Psoas muscle (tissue), 8 donors: Measurements from ENCODE around the gene GRM4. TPM values are rescaled to one million over a fixed set of nuclear protein-coding genes. Genes with fewer than 3 reads are reported as not detected.

Experiments
- ATAC-seq, 4 donors: fragments of 200-7000 bp; cut with Tn5 transposase; one replicate each; pipeline ENCODE4 v1.9.1; 2020; ENCODE audit warnings: moderate library complexity in 3 of 4, mild to moderate bottlenecking in 2 of 4
- DNase-seq, 2 donors: peaks; one replicate each; pipeline ENCODE4 v3.0.0-alpha.2; 2020
- H3K27ac ChIP-seq: fragments of 200-600 bp; one replicate; pipeline ENCODE4 v1.8.0; 2022
- H3K27me3 ChIP-seq, 3 donors: fragments of 200-600 bp in 1 of 3; one replicate each; pipeline versions ENCODE4 v1.6.1 to v1.8.0; 2013 to 2022; ENCODE audit warnings: low read length in 2 of 3, mild to moderate bottlenecking in 2 of 3, moderate library complexity in 1 of 3; ENCODE audit not compliant: insufficient read depth in 3 of 3
- H3K36me3 ChIP-seq, 2 donors: fragments of 200-600 bp in 1 of 2; one replicate each; pipeline versions ENCODE4 v1.6.1 to v1.8.0; 2013 to 2022; ENCODE audit warnings: low read depth in 1 of 2, mild to moderate bottlenecking in 1 of 2, moderate library complexity in 1 of 2; ENCODE audit not compliant: insufficient read depth in 1 of 2
- H3K4me1 ChIP-seq: fragments of 200-600 bp; one replicate; pipeline ENCODE4 v1.8.0; 2022
- H3K4me3 ChIP-seq: fragments of 200-600 bp; one replicate; pipeline ENCODE4 v1.8.0; 2022; ENCODE audit warnings: mild to moderate bottlenecking
- H3K9me3 ChIP-seq: fragments of 200-600 bp; one replicate; pipeline ENCODE4 v1.8.0; 2022
- WGBS, 3 donors: extraction: QIAGEN DNeasy Blood & Tissue Kit; methylation state at CpG; one replicate each; pipeline versions ENCODE4 v1.1.6 to v1.1.7; 2013; 5-methylcytosine and 5-hydroxymethylcytosine counted together
- intact Hi-C, 2 donors: fragments of 100-400 bp; cut with DNase I; formaldehyde crosslinking; loops; one replicate each; pipeline versions ENCODE4 v1.11.0 to v1.14.2; 2022
- polyA plus RNA-seq, 3 donors: library from polyadenylated mRNA; stranded (reverse); fragments of 200-250 nt; gene quantifications; one replicate each; pipeline ENCODE4 v1.2.3, GENCODE V29; 2013
- total RNA-seq, 4 donors: library from RNA; stranded (reverse); fragmentation: NEBNext Ultra II Directional in 2 of 4; extraction: Animal tissue kit (Norgen Biotek cat#: 25700) in 2 of 4; gene quantifications; one replicate each; pipeline versions ENCODE4 v1.2.1 to v1.2.4, GENCODE V29; 2021 to 2023
- TF ChIP-seq, protein P1 (sequence below): fragments of 200-600 bp; IDR thresholded peaks from one replicate; pipeline ENCODE4 v1.8.0; 2022; ENCODE audit warnings: antibody characterized with exemption
- donor health status: healthy with polysubstance abuse.
- donor health status: DM: no; HTN: no; CAD: no; lungs with moderate emphysema.
- donor health status: Bipolar disorder and iron deficiency.
- donor health status: healthy.
- donor health status: DM: yes; HTN: yes; CAD: no.
- donor health status: DM: no; HTN: no; CAD: no.
- donor health status: DM: no; HTN: no; CAD: no.
- donor health status: DM: yes; HTN: yes; CAD: no.

The GRM4 gene
- total and polyA plus RNA-seq, 7 donors: 0.07 to 0.39 (median 0.14) TPM; not detected in 4

DNA sequence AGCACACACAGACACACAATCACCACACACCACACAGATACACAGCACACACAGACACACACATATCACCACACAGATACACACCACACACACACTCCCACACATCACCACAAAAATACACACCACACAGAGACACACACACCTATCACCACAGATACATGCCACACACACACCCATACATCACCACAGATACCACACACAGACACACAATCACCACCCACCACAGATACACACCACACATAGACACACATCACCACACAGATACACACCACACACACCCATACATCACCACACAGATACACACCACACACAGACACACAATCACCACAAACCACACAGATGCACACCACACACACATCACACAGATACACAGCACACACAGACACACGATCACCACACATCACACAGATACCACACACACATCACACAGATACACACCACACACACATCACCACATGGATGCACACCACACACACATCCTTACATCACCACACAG lies 74.0 kb downstream of the GRM4 start:
- no peak overlapping the region for H3K4me3 ChIP-seq
- H3K27ac ChIP-seq: no peak overlapping the region
- H3K4me1 ChIP-seq: no peaks in the 10 kb centered on the region
- H3K9me3 ChIP-seq: no peaks in the 10 kb centered on the region
- peaks cover 0 to 11% (median 8%) of the 10 kb centered on the region in 3 donors for H3K27me3 ChIP-seq
- ATAC-seq (no peak), DNase-seq (no peak)
- intact Hi-C loops: no loop called here
- 90 to 100% (median 94%) methylated on average over 1 of the region's 1 CpG for WGBS, 3 donors
- TF ChIP-seq, protein P1, sequence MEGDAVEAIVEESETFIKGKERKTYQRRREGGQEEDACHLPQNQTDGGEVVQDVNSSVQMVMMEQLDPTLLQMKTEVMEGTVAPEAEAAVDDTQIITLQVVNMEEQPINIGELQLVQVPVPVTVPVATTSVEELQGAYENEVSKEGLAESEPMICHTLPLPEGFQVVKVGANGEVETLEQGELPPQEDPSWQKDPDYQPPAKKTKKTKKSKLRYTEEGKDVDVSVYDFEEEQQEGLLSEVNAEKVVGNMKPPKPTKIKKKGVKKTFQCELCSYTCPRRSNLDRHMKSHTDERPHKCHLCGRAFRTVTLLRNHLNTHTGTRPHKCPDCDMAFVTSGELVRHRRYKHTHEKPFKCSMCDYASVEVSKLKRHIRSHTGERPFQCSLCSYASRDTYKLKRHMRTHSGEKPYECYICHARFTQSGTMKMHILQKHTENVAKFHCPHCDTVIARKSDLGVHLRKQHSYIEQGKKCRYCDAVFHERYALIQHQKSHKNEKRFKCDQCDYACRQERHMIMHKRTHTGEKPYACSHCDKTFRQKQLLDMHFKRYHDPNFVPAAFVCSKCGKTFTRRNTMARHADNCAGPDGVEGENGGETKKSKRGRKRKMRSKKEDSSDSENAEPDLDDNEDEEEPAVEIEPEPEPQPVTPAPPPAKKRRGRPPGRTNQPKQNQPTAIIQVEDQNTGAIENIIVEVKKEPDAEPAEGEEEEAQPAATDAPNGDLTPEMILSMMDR: no peak
- no peaks in the 10 kb centered on the region for H3K36me3 ChIP-seq

DNA sequence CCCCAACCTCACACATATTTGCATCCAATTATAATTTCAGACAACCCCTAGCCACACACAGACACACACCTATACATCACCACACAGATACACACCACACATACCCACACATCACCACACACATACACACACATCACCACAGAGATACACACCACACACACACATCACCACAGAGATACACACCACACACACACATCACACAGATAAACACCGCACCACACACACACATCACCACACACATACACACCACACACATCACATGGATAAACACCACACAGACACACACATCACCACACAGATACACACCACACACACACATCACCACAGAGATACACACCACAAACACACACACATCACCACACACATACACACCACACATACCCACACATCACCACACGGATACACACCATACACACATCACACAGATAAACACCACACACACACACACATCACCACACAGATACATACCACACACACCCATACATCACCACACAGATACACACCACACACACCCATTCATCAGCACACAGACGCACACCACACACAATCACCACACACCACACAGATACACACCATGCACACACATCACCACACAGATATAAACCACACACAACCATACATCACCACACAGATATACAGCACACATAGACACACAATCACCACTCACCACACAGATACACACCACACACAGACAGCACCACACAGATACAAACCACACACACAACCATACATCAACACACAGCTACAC lies 74.6 kb downstream of the GRM4 start:
- TF ChIP-seq, protein P1: no peak
- 92 to 95% (median 94%) methylated on average over 3 of the region's 3 CpGs for WGBS, 3 donors
- Histone ChIP-seq H3K4me3 (no peak overlapping the region), H3K27ac (no peak overlapping the region), H3K27me3 (peaks cover 0 to 9% (median 8%) of the 10 kb centered on the region in 3 donors), H3K36me3 (no peaks in the 10 kb centered on the region), H3K9me3 (no peaks in the 10 kb centered on the region), H3K4me1 (no peaks in the 10 kb centered on the region)
- ATAC-seq: no peak
- no peak for DNase-seq
- intact Hi-C loops: no loop called here

DNA sequence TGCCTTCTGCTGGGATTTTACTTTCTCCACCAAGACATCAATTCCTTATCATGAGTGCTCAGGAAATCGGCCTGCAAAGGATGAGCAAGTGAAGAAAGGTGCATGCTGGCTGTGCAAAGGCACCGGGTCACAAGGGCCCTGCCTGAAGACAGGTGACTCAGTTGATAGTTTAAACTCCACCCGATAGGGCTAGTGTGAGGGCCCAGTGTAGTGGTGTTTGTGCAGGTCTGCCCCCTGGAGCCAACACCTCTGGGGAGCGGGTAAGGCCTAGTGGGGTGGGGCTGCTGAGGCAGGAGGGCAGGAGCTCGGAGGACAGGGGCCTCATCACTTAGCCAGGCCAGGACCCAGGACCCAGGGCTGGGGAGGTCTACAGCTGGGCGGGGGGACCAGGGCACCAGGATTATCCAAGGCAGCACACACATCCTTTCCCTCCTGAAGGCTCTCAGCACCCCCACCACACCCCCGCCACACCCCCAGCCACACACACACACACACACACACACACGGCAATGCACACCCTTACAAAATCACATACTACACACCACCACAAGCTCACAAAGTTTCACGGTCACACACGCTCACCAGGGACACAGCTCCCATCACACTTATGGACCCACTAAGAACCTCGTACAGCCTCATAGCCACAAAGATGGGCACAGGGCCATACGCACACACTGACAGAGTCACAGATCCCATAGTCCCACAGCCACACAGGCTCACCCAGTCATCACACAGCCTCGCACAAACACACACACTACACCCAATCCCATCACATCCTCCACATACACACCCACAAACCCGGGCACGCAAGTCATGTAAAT lies 75.4 kb downstream of the GRM4 start:
- WGBS, 3 donors: 88 to 90% (median 89%) methylated on average over 15 of the region's 15 CpGs
- Histone ChIP-seq H3K4me1 (peaks cover 2% of the 10 kb centered on the region), H3K9me3 (no peaks in the 10 kb centered on the region), H3K27ac (no peak overlapping the region), H3K27me3 (peaks cover 0 to 10% (median 9%) of the 10 kb centered on the region in 3 donors), H3K36me3 (no peaks in the 10 kb centered on the region), H3K4me3 (no peak overlapping the region)
- intact Hi-C loops: no loop called here
- DNase-seq (no peak), ATAC-seq (no peak)
- TF ChIP-seq, protein P1: no peak

DNA sequence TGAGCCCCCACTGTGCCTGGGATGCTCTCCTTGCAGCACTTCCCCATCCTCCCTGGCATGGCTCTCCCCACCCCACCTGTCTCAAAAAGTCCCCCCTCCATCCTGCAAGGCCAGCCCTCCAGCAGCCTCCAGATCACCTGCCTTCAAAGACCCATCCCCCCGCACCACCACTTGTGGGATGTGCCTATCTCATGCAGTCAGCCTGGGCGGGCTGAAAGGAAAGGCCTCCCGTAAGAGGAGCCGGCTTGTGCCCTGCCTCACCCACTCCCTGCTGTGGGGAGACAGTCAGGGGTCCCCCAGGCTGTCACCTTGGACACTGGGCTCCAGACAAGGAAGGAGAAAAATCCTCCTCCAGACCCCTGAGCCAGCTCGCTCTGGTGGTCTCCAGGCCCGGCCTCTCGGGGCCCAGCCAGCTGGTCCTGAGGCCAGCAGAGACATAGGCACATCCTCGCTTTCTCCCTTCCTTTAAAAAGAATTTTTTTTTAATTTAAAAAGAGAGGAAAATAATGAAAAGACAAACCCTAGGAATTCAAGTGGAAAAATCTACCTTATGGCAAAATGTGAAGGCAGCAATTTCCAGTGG lies 77.3 kb downstream of the GRM4 start:
- intact Hi-C loops: no loop called here
- Histone ChIP-seq H3K9me3 (no peaks in the 10 kb centered on the region), H3K27me3 (peaks cover 0 to 27% (median 12%) of the 10 kb centered on the region in 3 donors), H3K27ac (no peak overlapping the region), H3K4me3 (no peak overlapping the region), H3K4me1 (peaks cover 3% of the 10 kb centered on the region), H3K36me3 (no peaks in the 10 kb centered on the region)
- DNase-seq (no peak), ATAC-seq (no peak)
- 57 to 72% (median 72%) methylated on average over 8 of the region's 8 CpGs for WGBS, 3 donors
- TF ChIP-seq, protein P1: no peak
